ENCODE data around the gene FAM120B.

The FAM120B gene

DNA sequence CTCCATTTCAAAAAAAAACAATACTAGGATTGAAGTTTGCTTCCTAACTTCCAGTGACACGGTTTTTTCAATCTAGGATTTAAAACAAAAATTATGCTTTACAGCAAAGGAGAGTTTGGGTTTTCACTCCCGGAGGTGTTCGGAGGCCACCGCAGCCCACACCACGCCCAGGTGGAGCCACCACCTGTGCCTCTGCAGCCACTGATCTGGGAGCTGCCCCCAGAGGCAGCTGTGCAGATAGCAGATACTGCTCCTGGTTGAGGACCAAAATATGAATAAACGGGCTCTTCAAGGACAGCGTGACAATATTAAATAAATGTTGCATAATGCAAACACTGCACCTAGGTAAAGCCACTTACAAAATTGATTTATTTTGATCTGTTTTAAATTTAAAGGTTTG lies 45.9 kb upstream of the FAM120B start:
- ATAC-seq: no peak
- TF ChIP-seq TOX (CRISPR knock-in tag; IDR thresholded peaks at IDR 0.05; ENCODE audit: borderline replicate concordance) (no peak), TCF4 (CRISPR knock-in tag; IDR thresholded peaks at IDR 0.05; ENCODE audit: borderline replicate concordance) (no peak), BACH2 (CRISPR knock-in tag; IDR thresholded peaks at IDR 0.05; ENCODE audit: borderline replicate concordance) (no peak), PATZ1 (CRISPR knock-in tag; IDR thresholded peaks at IDR 0.05; ENCODE audit: borderline replicate concordance) (no peak), ESRRG (CRISPR knock-in tag; IDR thresholded peaks at IDR 0.05) (no peak), ZNF565 (CRISPR knock-in tag; conservative IDR thresholded peaks at IDR 0.05; ENCODE audit: low read depth) (no peak), GLIS3 (CRISPR knock-in tag; IDR thresholded peaks at IDR 0.05) (no peak), ZFP30 (CRISPR knock-in tag; IDR thresholded peaks at IDR 0.05) (no peak), ISL1 (CRISPR knock-in tag; IDR thresholded peaks at IDR 0.05) (no peak), ARNTL (CRISPR knock-in tag; IDR thresholded peaks at IDR 0.05; ENCODE audit: borderline replicate concordance, low read depth) (no peak), SNAI2 (CRISPR knock-in tag; IDR thresholded peaks at IDR 0.05) (no peak), RARB (CRISPR knock-in tag; IDR thresholded peaks at IDR 0.05) (no peak), PPARA (CRISPR knock-in tag; IDR thresholded peaks at IDR 0.05; ENCODE audit: borderline replicate concordance) (no peak)
- TF ChIP-seq, protein P1, sequence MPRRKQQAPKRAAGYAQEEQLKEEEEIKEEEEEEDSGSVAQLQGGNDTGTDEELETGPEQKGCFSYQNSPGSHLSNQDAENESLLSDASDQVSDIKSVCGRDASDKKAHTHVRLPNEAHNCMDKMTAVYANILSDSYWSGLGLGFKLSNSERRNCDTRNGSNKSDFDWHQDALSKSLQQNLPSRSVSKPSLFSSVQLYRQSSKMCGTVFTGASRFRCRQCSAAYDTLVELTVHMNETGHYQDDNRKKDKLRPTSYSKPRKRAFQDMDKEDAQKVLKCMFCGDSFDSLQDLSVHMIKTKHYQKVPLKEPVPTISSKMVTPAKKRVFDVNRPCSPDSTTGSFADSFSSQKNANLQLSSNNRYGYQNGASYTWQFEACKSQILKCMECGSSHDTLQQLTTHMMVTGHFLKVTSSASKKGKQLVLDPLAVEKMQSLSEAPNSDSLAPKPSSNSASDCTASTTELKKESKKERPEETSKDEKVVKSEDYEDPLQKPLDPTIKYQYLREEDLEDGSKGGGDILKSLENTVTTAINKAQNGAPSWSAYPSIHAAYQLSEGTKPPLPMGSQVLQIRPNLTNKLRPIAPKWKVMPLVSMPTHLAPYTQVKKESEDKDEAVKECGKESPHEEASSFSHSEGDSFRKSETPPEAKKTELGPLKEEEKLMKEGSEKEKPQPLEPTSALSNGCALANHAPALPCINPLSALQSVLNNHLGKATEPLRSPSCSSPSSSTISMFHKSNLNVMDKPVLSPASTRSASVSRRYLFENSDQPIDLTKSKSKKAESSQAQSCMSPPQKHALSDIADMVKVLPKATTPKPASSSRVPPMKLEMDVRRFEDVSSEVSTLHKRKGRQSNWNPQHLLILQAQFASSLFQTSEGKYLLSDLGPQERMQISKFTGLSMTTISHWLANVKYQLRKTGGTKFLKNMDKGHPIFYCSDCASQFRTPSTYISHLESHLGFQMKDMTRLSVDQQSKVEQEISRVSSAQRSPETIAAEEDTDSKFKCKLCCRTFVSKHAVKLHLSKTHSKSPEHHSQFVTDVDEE (CRISPR knock-in tag; IDR thresholded peaks at IDR 0.05): no peak
- TF ChIP-seq, protein P2, sequence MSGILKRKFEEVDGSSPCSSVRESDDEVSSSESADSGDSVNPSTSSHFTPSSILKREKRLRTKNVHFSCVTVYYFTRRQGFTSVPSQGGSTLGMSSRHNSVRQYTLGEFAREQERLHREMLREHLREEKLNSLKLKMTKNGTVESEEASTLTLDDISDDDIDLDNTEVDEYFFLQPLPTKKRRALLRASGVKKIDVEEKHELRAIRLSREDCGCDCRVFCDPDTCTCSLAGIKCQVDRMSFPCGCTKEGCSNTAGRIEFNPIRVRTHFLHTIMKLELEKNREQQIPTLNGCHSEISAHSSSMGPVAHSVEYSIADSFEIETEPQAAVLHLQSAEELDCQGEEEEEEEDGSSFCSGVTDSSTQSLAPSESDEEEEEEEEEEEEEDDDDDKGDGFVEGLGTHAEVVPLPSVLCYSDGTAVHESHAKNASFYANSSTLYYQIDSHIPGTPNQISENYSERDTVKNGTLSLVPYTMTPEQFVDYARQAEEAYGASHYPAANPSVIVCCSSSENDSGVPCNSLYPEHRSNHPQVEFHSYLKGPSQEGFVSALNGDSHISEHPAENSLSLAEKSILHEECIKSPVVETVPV (CRISPR knock-in tag; IDR thresholded peaks at IDR 0.05): no peak

GRCh38 chr6:170261643-170262488 lies 44.7 kb upstream of the FAM120B start:
- no peak for TF ChIP-seq ZNF8 (CRISPR knock-in tag; IDR thresholded peaks at IDR 0.05)
- TF ChIP-seq RARB (CRISPR knock-in tag; IDR thresholded peaks at IDR 0.05): no peak
- TF ChIP-seq ZFP30 (CRISPR knock-in tag; IDR thresholded peaks at IDR 0.05): no peak
- no peak for TF ChIP-seq TCF4 (CRISPR knock-in tag; IDR thresholded peaks at IDR 0.05; ENCODE audit: borderline replicate concordance)
- TF ChIP-seq ESRRG (CRISPR knock-in tag; IDR thresholded peaks at IDR 0.05): no peak
- no peak for TF ChIP-seq ZNF565 (CRISPR knock-in tag; conservative IDR thresholded peaks at IDR 0.05; ENCODE audit: low read depth)
- TF ChIP-seq ZC3H10 (CRISPR knock-in tag; IDR thresholded peaks at IDR 0.05): no peak
- no peak for TF ChIP-seq SNAI2 (CRISPR knock-in tag; IDR thresholded peaks at IDR 0.05)
- TF ChIP-seq POU6F1 (CRISPR knock-in tag; IDR thresholded peaks at IDR 0.05; ENCODE audit: borderline replicate concordance, low read depth): no peak
- no peak for TF ChIP-seq ISL1 (CRISPR knock-in tag; IDR thresholded peaks at IDR 0.05)
- TF ChIP-seq, protein P1 (CRISPR knock-in tag; IDR thresholded peaks at IDR 0.05): no peak
- no peak for TF ChIP-seq CREB5 (CRISPR knock-in tag; IDR thresholded peaks at IDR 0.05; ENCODE audit: low read depth)
- TF ChIP-seq PPARA (CRISPR knock-in tag; IDR thresholded peaks at IDR 0.05; ENCODE audit: borderline replicate concordance): no peak
- ATAC-seq: no peak
